ENCODE results near the gene MLPH.

- TF ChIP-seq POLR2A (IDR thresholded peaks at IDR 0.05) = no peak
- no peak for TF ChIP-seq CTCF (IDR thresholded peaks at IDR 0.05)
- no peak for TF ChIP-seq POLR2AphosphoS5 (IDR thresholded peaks at IDR 0.05)
- TF ChIP-seq EP300 (IDR thresholded peaks at IDR 0.05) = no peak
Observed at GRCh38 chr2:237569896-237570295, 82.8 kb downstream of the MLPH start.
